ENCODE results near the gene OXGR1. TPM values are rescaled to one million over a fixed set of nuclear protein-coding genes. Genes with fewer than 3 reads are reported as not detected.

Gene OXGR1
- total RNA-seq, 2 experiments from 2014 or later, result not detected

Other genes starting within 250 kb of the OXGR1 start
- 10 to 100 TPM; 18.0 to 18.8 TPM for gene MBNL2, start 227.9 kb upstream of the OXGR1 start, total RNA-seq

All from activated CD4-positive, alpha-beta memory T cell treated with anti-CD3 and anti-CD28 coated beads, Interleukin-2, amount 10 ng/mL, durations not matched to agents 7 days and 5 days (primary cell).